DMS114 treated with DMSO at 0.1 percent for 48 hours (cell line): Measurements from ENCODE around the gene SPTBN1.

Source experiments
- DNase-seq: peaks from one replicate; lab custom pipeline; 2025; ENCODE audit not compliant: unreplicated experiment; lab: John Stamatoyannopoulos, UW

Gene SPTBN1

DNA sequence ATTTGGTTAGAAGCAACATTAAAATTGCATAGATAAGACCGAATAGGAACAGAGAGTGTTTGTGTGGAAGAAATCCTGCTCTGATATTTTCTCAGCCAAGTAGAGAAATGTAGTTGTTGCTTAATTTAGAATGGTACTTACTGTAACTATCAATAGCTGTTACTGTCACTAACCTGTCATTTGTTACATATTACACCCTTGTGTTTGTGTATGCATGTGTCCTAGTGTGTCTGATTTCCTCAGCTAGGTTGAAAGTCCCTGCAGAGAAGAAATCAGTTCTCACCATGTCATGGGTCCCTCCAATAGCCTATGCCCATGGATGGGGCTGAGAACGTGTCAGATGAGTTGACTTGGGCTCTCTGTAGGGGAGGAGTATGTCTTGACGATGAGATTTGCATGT is 94.4 kb downstream of the SPTBN1 start:
- DNase-seq: no peak

DNA sequence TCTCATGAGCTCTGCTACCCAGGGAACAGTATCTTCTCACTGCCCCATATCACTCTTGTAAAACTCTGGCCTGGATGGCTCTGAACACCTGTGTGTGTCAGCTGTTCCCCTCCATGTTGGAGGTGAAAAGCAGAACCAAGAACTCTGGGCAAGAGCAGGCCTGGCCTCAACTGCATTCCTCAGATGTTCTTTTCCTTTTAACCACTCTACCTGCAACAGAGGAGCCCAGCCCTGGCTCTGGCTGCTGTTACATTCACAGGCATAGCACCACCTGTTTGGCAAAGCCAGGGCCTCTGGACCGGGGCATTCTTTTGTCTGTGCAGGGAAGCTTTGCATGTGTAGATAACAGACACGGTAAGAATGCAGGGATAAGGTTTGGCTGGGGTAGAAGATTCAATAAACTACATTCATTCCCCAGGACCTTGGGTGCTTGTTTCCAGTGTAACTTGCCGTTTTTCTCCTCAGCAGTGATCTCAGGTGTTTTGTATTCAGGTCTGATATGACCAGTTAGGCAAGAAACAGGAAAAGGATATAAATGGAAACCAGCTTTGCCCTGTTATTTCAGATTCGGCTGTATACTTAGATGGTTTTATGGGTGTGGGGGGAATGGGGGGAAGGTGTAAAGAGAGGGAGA is 95.1 kb downstream of the SPTBN1 start:
- DNase-seq: no peak

- DNase-seq: no peak
Observed at GRCh38 chr2:54553075-54553474, 96.9 kb downstream of the SPTBN1 start.

GRCh38 chr2:54553775-54554174 is 97.6 kb downstream of the SPTBN1 start:
- no peak for DNase-seq

GRCh38 chr2:54555318-54555837 is 99.3 kb downstream of the SPTBN1 start:
- DNase-seq: no peak

DNA sequence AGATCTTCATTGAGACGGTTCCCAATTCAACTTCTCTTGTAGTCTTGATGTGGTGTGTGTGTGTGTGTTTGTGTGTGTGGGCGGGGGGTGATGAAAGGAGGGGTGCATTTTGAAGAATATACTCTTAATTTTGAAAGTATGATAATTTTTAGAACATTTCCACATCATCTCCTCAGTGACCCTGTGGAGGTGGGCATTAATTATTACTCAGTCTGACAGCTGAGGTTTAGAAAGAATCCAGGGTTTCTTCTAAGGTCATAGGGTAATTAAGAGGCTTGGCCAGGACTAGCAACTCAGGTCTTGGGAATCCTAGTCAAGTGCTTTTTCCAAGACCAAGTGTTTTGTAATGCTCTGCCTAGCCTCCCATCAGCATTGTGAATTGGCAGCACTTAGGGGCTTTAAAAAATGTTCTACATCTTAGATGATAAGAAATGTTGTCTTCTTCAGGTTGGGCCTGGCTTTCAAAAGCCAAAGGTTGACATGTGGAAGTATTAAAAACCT is 100.5 kb downstream of the SPTBN1 start:
- no peak for DNase-seq

DNA sequence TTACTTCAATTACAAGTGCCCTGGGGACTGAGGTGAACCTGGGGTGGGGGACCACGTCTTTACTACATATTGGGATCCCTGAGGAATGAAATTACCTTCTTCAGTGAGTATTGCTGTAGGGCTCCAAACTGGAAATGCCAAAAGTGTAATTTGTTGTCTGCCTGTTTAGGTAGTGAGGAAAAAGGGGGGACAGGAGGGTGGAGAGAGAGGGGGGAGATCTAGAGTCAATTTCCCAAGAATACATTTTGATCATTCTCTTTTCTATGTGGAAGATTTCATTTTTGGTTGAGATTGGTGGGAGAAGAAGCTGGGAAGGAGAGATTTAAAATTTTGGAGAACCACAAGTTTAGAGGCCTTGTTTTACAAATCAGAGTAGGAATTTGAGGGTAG is 101.1 kb downstream of the SPTBN1 start:
- no peak for DNase-seq

GRCh38 chr2:54557601-54558187 is 101.6 kb downstream of the SPTBN1 start:
- no peak for DNase-seq

DNA sequence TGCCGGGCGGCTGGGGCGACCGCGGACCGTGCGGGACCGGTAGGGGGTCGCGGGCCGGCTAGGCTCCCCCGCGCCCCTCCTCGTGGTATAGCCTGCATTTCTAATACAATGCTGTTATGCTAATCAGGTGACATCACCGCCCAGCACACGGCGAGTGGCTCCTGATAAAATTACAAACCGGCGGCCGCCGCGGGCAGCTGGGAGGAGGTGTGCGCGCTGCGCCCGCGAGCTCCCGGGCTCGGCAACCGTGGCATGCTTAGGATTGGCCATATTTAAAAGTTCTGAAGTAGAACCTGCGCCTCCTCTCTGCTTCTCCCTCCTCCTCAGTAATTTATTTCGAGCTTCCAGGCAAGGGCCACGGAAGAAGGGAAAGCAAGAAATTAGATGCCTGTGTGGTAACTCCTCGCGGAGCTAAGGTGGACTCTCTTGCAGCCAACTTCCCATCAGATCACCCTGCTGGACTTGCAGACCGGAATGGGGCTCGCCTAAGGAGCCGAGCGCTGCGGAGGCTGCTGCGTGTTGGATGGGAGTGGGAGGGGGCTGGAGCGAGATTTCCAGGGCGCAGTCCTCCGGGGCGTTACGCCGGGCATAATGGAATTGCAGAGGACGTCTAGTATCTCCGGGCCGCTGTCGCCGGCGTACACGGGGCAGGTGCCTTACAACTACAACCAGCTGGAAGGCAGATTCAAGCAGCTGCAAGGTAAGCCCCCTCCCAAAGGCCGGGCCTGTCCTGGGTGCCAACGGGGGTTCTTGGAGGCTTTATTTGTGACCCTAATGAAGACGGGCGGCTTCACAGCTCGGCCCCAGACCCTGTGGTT is 102.3 kb downstream of the SPTBN1 start:
- no peak for DNase-seq

GRCh38 chr2:54559006-54559445 is 102.9 kb downstream of the SPTBN1 start:
- no peak for DNase-seq

GRCh38 chr2:54559593-54560145 is 103.5 kb downstream of the SPTBN1 start:
- no peak for DNase-seq

- DNase-seq: no peak
Observed at GRCh38 chr2:54560146-54560881, 104.2 kb downstream of the SPTBN1 start.

- no peak for DNase-seq
Observed at GRCh38 chr2:54561010-54561409, 104.9 kb downstream of the SPTBN1 start.

GRCh38 chr2:54564439-54564838 is 108.3 kb downstream of the SPTBN1 start:
- DNase-seq: no peak

GRCh38 chr2:54565551-54565950 is 109.4 kb downstream of the SPTBN1 start:
- DNase-seq: no peak

GRCh38 chr2:54566896-54567295 is 110.8 kb downstream of the SPTBN1 start:
- DNase-seq: no peak

GRCh38 chr2:54568876-54569321 is 112.8 kb downstream of the SPTBN1 start:
- DNase-seq: no peak

- DNase-seq: no peak
Observed at GRCh38 chr2:54569745-54570301, 113.7 kb downstream of the SPTBN1 start.

GRCh38 chr2:54570321-54570855 is 114.3 kb downstream of the SPTBN1 start:
- DNase-seq: no peak
